HepG2 (cell line): ENCODE measurements around the gene ACOT13. TPM values are rescaled to one million over a fixed set of nuclear protein-coding genes. Genes with fewer than 3 reads are reported as not detected.

Experiments
- ARNT ChIP-seq: fragments of 450-650 bp; IDR thresholded peaks from 2 replicates; pipeline ENCODE4 v1.6.1; 2017
- BRCA1 ChIP-seq: sonication (generic); formaldehyde crosslinking; IDR thresholded peaks from 2 replicates; pipeline ENCODE4 v1.4.0; 2020; ENCODE audit warnings: missing genetic modification reagents
- CCDC6 ChIP-seq: sonication (generic); formaldehyde crosslinking; IDR thresholded peaks from 2 replicates; pipeline ENCODE4 v1.8.1; 2022; ENCODE audit warnings: mild to moderate bottlenecking, missing genetic modification reagents, moderate library complexity
- DRAP1 ChIP-seq: IDR thresholded peaks from 2 replicates; pipeline ENCODE4 v1.6.1; 2016; ENCODE audit warnings: missing genetic modification reagents, missing compliant biosample characterization
- HMGXB4 ChIP-seq, 2 experiments: sonication (generic) in 1 of 2; formaldehyde crosslinking in 1 of 2; IDR thresholded peaks; 2 replicates each; pipeline versions ENCODE4 v1.4.0 to v1.6.1; 2018 to 2020; ENCODE audit warnings: missing genetic modification reagents in 2 of 2, borderline replicate concordance in 1 of 2, low read depth in 1 of 2, mild to moderate bottlenecking in 1 of 2, missing biosample characterization in 1 of 2
- IRX3 ChIP-seq: sonication (generic); formaldehyde crosslinking; IDR thresholded peaks from 2 replicates; pipeline ENCODE4 v1.8.1; 2023; ENCODE audit warnings: mild to moderate bottlenecking, low read depth, missing genetic modification reagents, borderline replicate concordance
- KLF15 ChIP-seq: sonication (generic); formaldehyde crosslinking; IDR thresholded peaks from 2 replicates; pipeline ENCODE4 v1.8.1; 2023; ENCODE audit warnings: borderline replicate concordance, mild to moderate bottlenecking, inconsistent platforms, missing genetic modification reagents, mixed read lengths
- MTA1 ChIP-seq: sonication (generic); formaldehyde crosslinking; IDR thresholded peaks from 2 replicates; pipeline ENCODE4 v1.4.0; 2020; ENCODE audit warnings: missing genetic modification reagents, mild to moderate bottlenecking, borderline replicate concordance
- PREB ChIP-seq: sonication (generic); formaldehyde crosslinking; IDR thresholded peaks from 2 replicates; pipeline ENCODE4 v1.4.0; 2020; ENCODE audit warnings: missing genetic modification reagents
- RNF219 ChIP-seq: sonication (generic); formaldehyde crosslinking; IDR thresholded peaks from 2 replicates; pipeline ENCODE4 v1.5.0; 2020; ENCODE audit warnings: mild to moderate bottlenecking, missing genetic modification reagents
- SP1 ChIP-seq, 2 experiments: fragments of 450-650 bp in 1 of 2; sonication (generic) in 1 of 2; formaldehyde crosslinking in 1 of 2; IDR thresholded peaks; 2 replicates each; pipeline versions ENCODE4 v1.4.0 to v1.6.1; 2016 to 2020; ENCODE audit warnings: missing genetic modification reagents in 1 of 2
- SRSF4 ChIP-seq: fragments of 200-400 bp; formaldehyde crosslinking; IDR thresholded peaks from one replicate; pipeline ENCODE4 v1.6.1; 2018; ENCODE audit warnings: mild to moderate bottlenecking, low read depth, low read length, moderate library complexity; ENCODE audit not compliant: poor library complexity, severe bottlenecking
- TBP ChIP-seq: sonication (generic); formaldehyde crosslinking; IDR thresholded peaks from 2 replicates; pipeline ENCODE4 v1.5.0; 2020; ENCODE audit warnings: missing genetic modification reagents
- TBX2 ChIP-seq: sonication (generic); formaldehyde crosslinking; IDR thresholded peaks from 2 replicates; pipeline ENCODE4 v1.5.0; 2020; ENCODE audit warnings: missing genetic modification reagents, mild to moderate bottlenecking, borderline replicate concordance
- ZBTB38 ChIP-seq: sonication (generic); formaldehyde crosslinking; IDR thresholded peaks from 2 replicates; pipeline ENCODE4 v1.5.1; 2020; ENCODE audit warnings: mild to moderate bottlenecking, missing genetic modification reagents
- ZFP36L1 ChIP-seq: sonication (generic); formaldehyde crosslinking; IDR thresholded peaks from 2 replicates; pipeline ENCODE4 v1.8.0; 2022; ENCODE audit warnings: mild to moderate bottlenecking, missing genetic modification reagents, moderate library complexity
- ZKSCAN5 ChIP-seq: sonication (generic); formaldehyde crosslinking; IDR thresholded peaks from 2 replicates; pipeline ENCODE4 v1.5.1; 2020; ENCODE audit warnings: mild to moderate bottlenecking, missing genetic modification reagents
- ZNF513 ChIP-seq: sonication (generic); formaldehyde crosslinking; conservative IDR thresholded peaks from 2 replicates; pipeline ENCODE4 v1.5.0; 2020; ENCODE audit warnings: missing genetic modification reagents
- ZNF576 ChIP-seq: sonication (generic); formaldehyde crosslinking; IDR thresholded peaks from 2 replicates; pipeline ENCODE4 v1.4.0; 2020; ENCODE audit warnings: mild to moderate bottlenecking, missing genetic modification reagents
- ZNF577 ChIP-seq: sonication (generic); formaldehyde crosslinking; IDR thresholded peaks from 2 replicates; pipeline ENCODE4 v1.4.0; 2020; ENCODE audit warnings: mild to moderate bottlenecking, low read depth, missing genetic modification reagents, borderline replicate concordance
- polyA plus RNA-seq, 8 experiments: library from polyadenylated mRNA; depleted of rRNA in 3 of 8; stranded (reverse) in 7 of 8; unstranded in 1 of 8; fragments of >200 nt; fragmentation: Illumina TruSeq in 4 of 8; extraction: Trizol in 4 of 8; gene quantifications; 2 replicates each; pipeline versions ENCODE4 v1.2.1 to v1.2.3, GENCODE V29; 2011 to 2016; ENCODE audit warnings: low read depth in 4 of 8, missing spikeins in 1 of 8, mixed read lengths in 1 of 8; ENCODE audit not compliant: insufficient read depth in 1 of 8
- total RNA-seq, 5 experiments: library from RNA; depleted of rRNA; stranded (reverse); fragments of >200 nt; fragmentation: Illumina TruSeq; extraction: Trizol; gene quantifications; 2 replicates each; pipeline ENCODE4 v1.2.3, GENCODE V29; 2016; ENCODE audit warnings: low read depth in 1 of 5

Gene ACOT13
- total and polyA plus RNA-seq, 2 of the 13 experiments (the other 11 are each of a cell fraction or from before 2014, with no cell fraction given): 31.5 to 45.1 TPM

- TF ChIP-seq ZBTB38 (CRISPR knock-in tag): peak; percentile 94
- TF ChIP-seq ZKSCAN5 (CRISPR knock-in tag): no peak; the same call in 1 of the 2 replicates
- TF ChIP-seq ARNT: no peak
- no peak for TF ChIP-seq PREB (CRISPR knock-in tag)
- no peak for TF ChIP-seq ZNF577
- peak; percentile 13; the same call in 1 of the 2 replicates for TF ChIP-seq CCDC6 (CRISPR knock-in tag)
- TF ChIP-seq SP1 (IDR thresholded peaks at IDR 0.05): no peak
- TF ChIP-seq SP1 (CRISPR knock-in tag; IDR thresholded peaks at IDR 0.05): peak; percentile 88
- no peak; the same call in 1 of the 2 replicates for TF ChIP-seq RNF219
- peak; percentile 30; the same call in 1 of the 2 replicates for TF ChIP-seq IRX3 (CRISPR knock-in tag)
- TF ChIP-seq ZNF513 (CRISPR knock-in tag): no peak
- TF ChIP-seq ZFP36L1 (CRISPR knock-in tag): peak; percentile 76; the same call in 1 of the 2 replicates
- peak; percentile 90 for TF ChIP-seq TBX2 (CRISPR knock-in tag)
- TF ChIP-seq DRAP1 (CRISPR knock-in tag): peak; percentile 96
- TF ChIP-seq KLF15 (CRISPR knock-in tag): peak; percentile 75; the same call in 1 of the 2 replicates
- no peak for TF ChIP-seq TBP (CRISPR knock-in tag)
- no peak for TF ChIP-seq SRSF4
- peak; percentile 89 for TF ChIP-seq BRCA1 (CRISPR knock-in tag)
- TF ChIP-seq MTA1 (CRISPR knock-in tag): peak; percentile 70
- no peak for TF ChIP-seq ZNF576 (CRISPR knock-in tag)
- TF ChIP-seq HMGXB4 (CRISPR knock-in tag; IDR thresholded peaks at IDR 0.05; ENCODE audit: borderline replicate concordance in 1 of 2, low read depth in 1 of 2): peak; percentile 95 to 97
Observed at GRCh38 chr6:24666641-24667377, at the start of gene ACOT13, which contains the start of gene TDP2 (continued).
